ENCODE data around the gene PPIAL4G. TPM values are rescaled to one million over a fixed set of nuclear protein-coding genes. Genes with fewer than 3 reads are reported as not detected.
A peak's percentile ranks its signal among the peaks of the same experiment; 100 is the strongest.
"Not testable (repeated sequence)": the region's sequence is repeated elsewhere in the genome, so short reads cannot be mapped to it uniquely, and the experiment has no call there.

PPIAL4G gene
- not detected in 2 replicates for total RNA-seq

DNA sequence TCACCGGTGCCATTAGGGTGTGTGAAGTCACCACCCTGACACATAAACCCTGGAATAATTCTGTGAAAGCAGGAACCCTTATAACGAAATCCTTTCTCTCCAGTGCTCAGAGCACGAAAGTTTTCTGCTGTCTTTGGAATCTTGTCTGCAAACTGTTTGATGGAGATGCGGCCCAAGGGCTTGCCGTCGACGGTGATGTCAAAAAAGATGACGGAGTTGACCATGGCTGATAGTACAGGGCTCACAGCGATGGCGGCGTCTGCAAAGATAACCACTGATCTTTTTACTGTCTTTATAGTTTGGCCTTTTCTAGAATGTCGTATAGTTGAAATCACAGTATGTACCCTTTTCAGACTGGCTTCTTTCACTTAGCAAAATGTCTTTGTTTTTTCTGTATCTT is at the start of gene PPIAL4G:
TSS of gene PPIAL4G (minus strand) at position 274 of the 400 bp plus-strand sequence. CDS start at position 224, 50 bp downstream.
- DNase-seq (ENCODE audit: low read depth in 2 of 2), result not testable (repeated sequence)

GRCh38 chr1:148532158-148532557 is 49.1 kb upstream of the PPIAL4G start:
- DNase-seq (ENCODE audit: low read depth in 2 of 2), result not testable (repeated sequence)

GRCh38 chr1:148529101-148529567 is 46.0 kb upstream of the PPIAL4G start:
- DNase-seq (ENCODE audit: low read depth in 2 of 2), result peak in 1 of 2 donors; percentile 22

- DNase-seq (ENCODE audit: low read depth in 2 of 2), result not testable (repeated sequence)
These were observed 45.5 kb upstream of the PPIAL4G start for GRCh38 chr1:148528591-148528990.

GRCh38 chr1:148526587-148526986 is 43.5 kb upstream of the PPIAL4G start:
- DNase-seq (ENCODE audit: low read depth in 2 of 2), result not testable (repeated sequence)

GRCh38 chr1:148523205-148524144 is 40.4 kb upstream of the PPIAL4G start:
- not testable (repeated sequence) for DNase-seq (ENCODE audit: low read depth in 2 of 2)

- peak; percentile 94 to 95 for DNase-seq (ENCODE audit: low read depth in 2 of 2)
These were observed 39.6 kb upstream of the PPIAL4G start for GRCh38 chr1:148522561-148523204.

DNA sequence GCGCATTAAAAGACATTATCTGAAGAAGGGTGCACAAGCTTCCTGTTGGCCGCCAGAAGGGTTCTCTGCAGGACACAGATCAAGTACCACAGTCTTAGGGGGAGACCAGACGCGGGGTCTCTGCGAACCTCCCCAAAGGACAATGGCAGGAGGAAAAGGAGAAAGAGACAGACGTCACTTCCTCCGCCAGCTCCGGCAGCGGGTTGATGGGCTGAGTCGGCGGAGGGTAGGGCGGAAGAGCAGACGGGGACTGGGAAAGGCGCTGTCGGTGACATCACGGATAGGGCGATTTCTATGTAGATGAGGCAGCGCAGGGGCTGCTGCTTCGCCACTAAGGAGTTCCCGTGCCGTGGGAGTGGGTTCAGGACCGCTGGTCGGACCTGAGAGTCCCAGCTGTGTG is 39.0 kb upstream of the PPIAL4G start:
- DNase-seq (ENCODE audit: low read depth in 2 of 2), result peak; percentile 60 to 85

GRCh38 chr1:148514310-148514709 is 31.2 kb upstream of the PPIAL4G start:
- DNase-seq (ENCODE audit: low read depth in 2 of 2), result not testable (repeated sequence)

- peak in 1 of 2 donors; percentile 45 for DNase-seq (ENCODE audit: low read depth in 2 of 2)
These were observed 29.6 kb upstream of the PPIAL4G start for GRCh38 chr1:148512571-148513184.

- DNase-seq (ENCODE audit: low read depth in 2 of 2), result not testable (repeated sequence)
These were observed 10.8 kb upstream of the PPIAL4G start for GRCh38 chr1:148493933-148494332.

GRCh38 chr1:148481134-148481533 is 2.0 kb downstream of the PPIAL4G start:
- DNase-seq (ENCODE audit: low read depth in 2 of 2), result not testable (repeated sequence)

GRCh38 chr1:148459694-148460093 is 23.4 kb downstream of the PPIAL4G start:
- DNase-seq (ENCODE audit: low read depth in 2 of 2), result not testable (repeated sequence)

GRCh38 chr1:148458901-148459581 is 24.1 kb downstream of the PPIAL4G start:
- not testable (repeated sequence) for DNase-seq (ENCODE audit: low read depth in 2 of 2)

DNA sequence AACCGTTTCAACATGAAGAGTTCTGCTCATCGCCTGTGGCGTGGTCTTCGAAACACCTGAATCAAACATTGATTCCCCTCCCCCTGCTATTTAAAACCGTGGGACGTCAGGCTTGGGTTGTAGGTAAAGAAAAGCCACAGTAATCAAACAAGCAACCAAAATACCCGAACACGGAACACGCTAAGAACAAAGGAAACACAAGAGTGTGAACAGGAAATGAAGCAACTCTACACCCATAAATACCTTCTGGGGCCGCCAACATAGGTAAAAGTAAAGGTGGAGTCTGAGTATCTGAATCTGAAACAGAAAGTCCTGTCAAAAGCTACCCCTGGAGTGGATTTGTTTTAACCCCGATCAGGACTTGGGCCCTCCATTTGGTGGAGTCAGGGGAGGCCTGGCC is 24.7 kb downstream of the PPIAL4G start:
- not testable (repeated sequence) for DNase-seq (ENCODE audit: low read depth in 2 of 2)

- DNase-seq (ENCODE audit: low read depth in 2 of 2), result not testable (repeated sequence)
These were observed 30.3 kb downstream of the PPIAL4G start for GRCh38 chr1:148452845-148453244.

DNA sequence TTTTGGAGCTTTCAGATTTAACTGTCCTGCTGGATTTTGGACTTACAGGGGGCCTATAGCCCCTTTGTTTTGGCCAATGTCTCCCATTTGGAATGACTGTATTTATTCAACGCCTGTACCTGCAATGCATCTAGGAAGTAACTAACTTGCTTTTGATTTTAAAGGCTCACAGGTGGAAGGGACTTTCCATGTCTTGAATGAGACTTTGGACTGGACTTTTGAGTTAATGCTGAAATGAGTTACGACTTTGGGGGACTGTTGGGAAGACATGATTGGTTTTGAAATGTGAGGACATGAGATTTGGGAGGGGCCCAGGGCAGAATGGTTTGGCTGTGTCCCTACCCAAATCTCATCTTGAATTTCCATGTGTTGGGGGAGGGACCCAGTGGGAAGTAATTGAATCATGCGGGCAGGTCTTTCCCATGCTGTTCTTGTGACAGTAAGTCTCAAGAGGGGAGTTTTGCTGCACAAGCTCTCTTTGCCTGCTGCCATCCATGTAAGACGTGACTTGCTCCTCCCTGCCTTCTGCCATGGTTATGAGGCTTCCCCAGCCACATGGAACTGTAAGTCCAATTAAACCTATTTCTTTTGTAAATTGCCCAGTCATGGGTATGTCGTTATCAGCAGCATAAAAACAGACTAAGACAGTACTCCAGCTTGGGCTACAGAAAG is 43.3 kb downstream of the PPIAL4G start:
- DNase-seq (ENCODE audit: low read depth in 2 of 2), result not testable (repeated sequence)

DNA sequence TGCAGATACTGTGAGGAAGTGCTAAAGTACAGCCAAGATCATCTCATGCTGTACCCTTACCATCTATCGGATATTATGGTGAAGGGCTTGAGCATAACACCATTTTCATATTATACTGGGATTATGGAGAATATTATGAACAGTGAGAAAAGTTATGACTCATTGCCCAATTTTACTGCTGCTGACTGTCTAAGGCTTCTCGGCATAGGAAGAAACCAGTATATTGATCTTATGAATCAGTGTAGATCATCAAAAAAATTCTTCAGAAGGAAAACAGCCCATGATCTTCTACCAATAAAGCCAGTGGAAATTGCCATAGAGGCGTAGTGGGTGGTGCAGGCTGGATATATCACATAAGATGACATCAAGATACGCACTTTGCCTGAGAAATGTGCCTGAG is 47.7 kb downstream of the PPIAL4G start:
- no peak for DNase-seq (ENCODE audit: low read depth in 2 of 2)

- no peak for DNase-seq (ENCODE audit: low read depth in 2 of 2)
These were observed 48.3 kb downstream of the PPIAL4G start for GRCh38 chr1:148434832-148435231.

- DNase-seq (ENCODE audit: low read depth in 2 of 2), result not testable (repeated sequence)
These were observed 50.2 kb downstream of the PPIAL4G start for GRCh38 chr1:148432916-148433317.
